LNCaP clone FGC (cell line): ENCODE measurements around the gene TESMIN.

Experiments
- DNase-seq: peaks from one replicate; pipeline ENCODE4 v3.0.0-alpha.2; 2011; ENCODE audit warnings: low read depth
- H3K4me3 ChIP-seq: 2 replicates; pipeline ENCODE4 v1.5.1; 2011; ENCODE audit warnings: mild to moderate bottlenecking, low read depth, low read length, control low read depth
- CTCF ChIP-seq: IDR thresholded peaks from 2 replicates; pipeline ENCODE4 v1.5.1; 2012; ENCODE audit warnings: mild to moderate bottlenecking; ENCODE audit not compliant: control insufficient read depth, insufficient read depth; ENCODE audit errors: extremely low read depth

TESMIN gene

DNA sequence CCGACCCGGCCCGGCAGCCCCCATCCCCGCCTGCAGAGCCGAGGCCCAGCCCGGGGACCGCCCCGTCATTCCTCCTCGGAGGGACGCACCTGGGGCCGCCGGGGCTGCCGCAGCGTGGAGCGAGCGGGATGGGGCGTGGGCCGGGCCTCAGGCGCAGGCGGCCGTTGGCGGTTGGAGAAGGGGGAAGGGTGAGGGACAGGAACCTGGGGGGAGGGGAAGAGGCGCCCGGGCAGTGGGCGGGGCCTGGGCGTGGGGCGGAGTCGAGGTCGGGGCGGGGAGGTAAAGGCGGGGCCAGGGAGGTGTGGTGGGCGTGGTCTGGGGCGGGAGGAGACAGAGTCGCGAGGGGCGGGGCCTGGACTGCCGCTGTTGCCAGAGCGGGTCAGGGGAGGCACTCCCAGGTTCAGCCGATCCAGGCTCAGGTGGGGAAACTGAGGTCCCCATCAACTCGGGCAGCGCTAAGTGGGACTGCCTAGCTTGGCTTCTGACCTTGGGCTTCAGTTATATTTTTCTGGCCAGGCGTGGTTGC lies at the start of gene TESMIN:
TESMIN (minus strand) TSS at position 190 of the 526 bp plus-strand sequence. CDS start 860 bp downstream, outside the sequence.
- H3K4me3 ChIP-seq, result peak within 1 kb of the TSS; percentile 45
- TF ChIP-seq CTCF, result no peak
- peak; percentile 37 for DNase-seq

DNA sequence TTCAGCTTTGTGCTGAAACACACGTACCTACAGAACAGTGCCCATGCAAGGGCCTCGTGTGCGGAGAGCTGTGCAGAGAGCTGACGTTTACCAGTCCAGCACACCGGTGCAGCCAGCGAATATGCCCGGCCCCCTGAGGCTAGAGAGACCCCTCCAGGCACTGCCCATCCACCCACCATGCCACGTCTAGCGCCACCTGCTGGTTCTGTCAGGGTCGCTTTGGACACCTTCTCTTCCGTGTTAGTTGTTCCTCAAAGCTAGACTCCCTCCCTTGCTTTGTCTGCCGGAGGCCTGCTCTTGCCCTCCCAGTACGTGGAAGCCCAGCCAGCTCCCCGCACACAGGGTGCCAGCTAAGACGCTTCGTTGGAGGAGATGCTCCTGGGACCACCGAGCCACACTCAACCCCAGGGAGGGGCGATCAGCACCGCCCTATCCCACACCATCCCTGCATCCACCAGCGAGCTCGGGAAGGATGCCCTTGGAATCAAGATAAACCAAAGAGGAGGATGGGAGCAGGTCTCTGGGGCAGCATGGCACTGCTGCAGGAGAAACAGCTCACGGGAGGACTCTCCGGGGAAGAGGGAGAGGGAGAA lies 47.0 kb upstream of the TESMIN start:
- no peak for DNase-seq

GRCh38 chr11:68796801-68797200 lies 45.5 kb upstream of the TESMIN start:
- no peak for TF ChIP-seq CTCF
- no peak for DNase-seq
- H3K4me3 ChIP-seq, result no peak overlapping the region

More for the DNA sequence above, 47.0 kb upstream of the TESMIN start:
- H3K4me3 ChIP-seq, result no peak overlapping the region
- TF ChIP-seq CTCF, result peak; percentile 46

- no peak for TF ChIP-seq CTCF
- no peak overlapping the region for H3K4me3 ChIP-seq
- DNase-seq, result no peak
These were observed 41.2 kb upstream of the TESMIN start for GRCh38 chr11:68792400-68792966.

DNA sequence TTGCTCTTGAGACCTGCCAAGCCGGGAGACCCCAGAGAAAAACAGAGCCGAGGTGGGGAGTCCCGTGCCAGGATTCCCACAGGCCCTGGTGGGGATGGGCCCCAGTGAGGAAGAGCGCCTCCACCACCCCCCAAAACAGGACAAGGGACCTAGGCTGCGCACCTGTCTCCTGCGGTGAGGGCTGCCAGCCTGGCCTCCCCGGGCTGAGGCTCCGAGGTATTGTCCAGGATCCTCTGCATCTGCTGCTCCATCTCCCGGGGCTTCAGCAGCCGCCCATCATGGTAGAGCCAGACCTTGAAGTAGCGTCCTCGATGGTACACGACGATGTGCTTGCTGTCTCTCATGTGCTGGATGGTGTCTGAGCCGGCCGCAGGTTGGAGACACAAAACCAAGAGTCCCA lies 33.3 kb upstream of the TESMIN start:
- H3K4me3 ChIP-seq, result no peak overlapping the region
- DNase-seq, result no peak
- no peak for TF ChIP-seq CTCF

DNA sequence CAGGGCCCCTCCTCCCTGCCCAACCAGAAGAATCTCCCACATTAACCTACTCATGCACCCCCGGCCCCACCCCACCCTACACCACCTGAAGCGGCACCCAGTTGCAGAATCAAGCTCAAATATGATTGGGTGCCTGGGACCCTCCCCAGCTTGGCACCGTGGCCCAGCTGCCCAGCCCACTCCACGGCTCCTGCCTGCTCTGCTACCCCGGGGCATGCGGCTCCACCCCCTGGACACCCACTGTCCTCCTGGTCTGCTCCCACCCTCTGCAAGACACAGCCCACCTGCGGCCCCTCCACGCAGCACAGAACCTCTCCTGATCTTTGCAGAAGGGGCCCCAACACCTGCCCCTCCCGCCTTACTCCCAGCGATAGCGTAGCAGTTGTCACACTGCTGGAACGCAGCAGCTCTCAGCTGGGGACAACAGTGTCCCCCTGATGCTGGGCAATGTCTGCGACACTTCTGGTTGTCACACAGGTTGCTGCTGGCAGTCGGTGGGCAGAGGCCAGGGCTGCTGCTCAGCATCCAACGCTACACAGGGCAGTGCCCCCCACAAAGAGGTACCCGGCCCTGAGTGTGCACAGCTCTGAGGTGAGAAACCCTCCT lies 32.0 kb upstream of the TESMIN start:
- H3K4me3 ChIP-seq, result no peak overlapping the region
- DNase-seq, result no peak
- TF ChIP-seq CTCF, result no peak
